AG09309 (cell line): Measurements from ENCODE around the gene STK11IP.

ENCODE experiments used
- DNase-seq: peaks from one replicate; pipeline ENCODE4 v3.0.0-alpha.2; 2010; ENCODE audit warnings: low read depth
- H3K4me3 ChIP-seq: 2 replicates; pipeline ENCODE4 v1.5.1; 2011; ENCODE audit warnings: mild to moderate bottlenecking, low read depth, low read length, moderate library complexity; ENCODE audit not compliant: control insufficient read depth
- TF ChIP-seq, protein P1 (sequence below): IDR thresholded peaks from 2 replicates; pipeline ENCODE4 v1.5.1; 2011; ENCODE audit warnings: mild to moderate bottlenecking, low read depth, low read length, inconsistent platforms; ENCODE audit not compliant: insufficient read depth, control insufficient read depth; ENCODE audit errors: missing control alignments

The STK11IP gene

DNA sequence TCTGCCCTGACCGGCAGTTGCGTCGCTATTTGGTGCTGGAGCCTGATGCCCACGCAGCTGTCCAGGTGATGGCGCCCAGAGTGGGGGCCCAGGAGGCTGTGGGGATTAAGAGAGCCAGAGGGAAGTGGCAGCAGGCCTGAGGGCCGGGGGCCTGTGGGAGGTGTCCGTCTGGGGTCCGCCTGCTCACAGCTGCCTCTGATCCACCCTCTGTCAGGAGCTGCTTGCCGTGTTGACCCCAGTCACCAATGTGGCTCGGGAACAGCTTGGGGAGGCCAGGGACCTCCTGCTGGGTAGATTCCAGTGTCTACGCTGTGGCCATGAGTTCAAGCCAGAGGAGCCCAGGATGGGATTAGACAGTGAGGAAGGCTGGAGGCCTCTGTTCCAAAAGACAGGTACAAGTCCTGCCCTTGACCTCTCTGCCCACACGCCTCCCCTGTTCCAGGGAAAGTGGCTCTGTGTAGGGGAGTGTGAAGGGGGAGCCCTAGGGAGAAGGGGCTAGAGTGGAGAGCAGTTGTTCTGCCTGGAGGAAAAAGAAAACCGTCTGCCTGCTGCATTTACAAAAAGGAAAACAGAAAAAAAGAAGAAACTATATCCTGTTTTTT, 11.6 kb downstream of the STK11IP start:
- no peak for DNase-seq
- H3K4me3 ChIP-seq = no peak overlapping the region
- TF ChIP-seq, protein P1, sequence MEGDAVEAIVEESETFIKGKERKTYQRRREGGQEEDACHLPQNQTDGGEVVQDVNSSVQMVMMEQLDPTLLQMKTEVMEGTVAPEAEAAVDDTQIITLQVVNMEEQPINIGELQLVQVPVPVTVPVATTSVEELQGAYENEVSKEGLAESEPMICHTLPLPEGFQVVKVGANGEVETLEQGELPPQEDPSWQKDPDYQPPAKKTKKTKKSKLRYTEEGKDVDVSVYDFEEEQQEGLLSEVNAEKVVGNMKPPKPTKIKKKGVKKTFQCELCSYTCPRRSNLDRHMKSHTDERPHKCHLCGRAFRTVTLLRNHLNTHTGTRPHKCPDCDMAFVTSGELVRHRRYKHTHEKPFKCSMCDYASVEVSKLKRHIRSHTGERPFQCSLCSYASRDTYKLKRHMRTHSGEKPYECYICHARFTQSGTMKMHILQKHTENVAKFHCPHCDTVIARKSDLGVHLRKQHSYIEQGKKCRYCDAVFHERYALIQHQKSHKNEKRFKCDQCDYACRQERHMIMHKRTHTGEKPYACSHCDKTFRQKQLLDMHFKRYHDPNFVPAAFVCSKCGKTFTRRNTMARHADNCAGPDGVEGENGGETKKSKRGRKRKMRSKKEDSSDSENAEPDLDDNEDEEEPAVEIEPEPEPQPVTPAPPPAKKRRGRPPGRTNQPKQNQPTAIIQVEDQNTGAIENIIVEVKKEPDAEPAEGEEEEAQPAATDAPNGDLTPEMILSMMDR = no peak

DNA sequence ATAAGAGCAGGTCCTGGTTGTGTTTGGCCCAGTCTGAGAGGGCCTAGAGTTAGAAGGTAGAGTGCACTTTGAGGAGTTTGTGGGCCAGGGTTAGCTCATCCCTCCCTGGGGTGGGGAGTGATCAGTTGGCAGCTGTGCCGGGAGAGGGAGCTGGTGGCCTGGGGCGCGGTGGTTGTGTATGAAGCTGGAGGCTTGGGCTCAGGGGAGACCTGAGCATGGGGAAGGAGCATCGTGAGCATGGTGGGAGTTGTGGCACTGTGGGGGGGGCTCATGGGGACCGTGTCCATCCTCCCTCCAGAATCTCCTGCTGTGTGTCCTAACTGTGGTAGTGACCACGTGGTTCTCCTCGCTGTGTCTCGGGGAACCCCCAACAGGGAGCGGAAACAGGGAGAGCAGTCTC, 13.6 kb downstream of the STK11IP start:
- no peak overlapping the region for H3K4me3 ChIP-seq
- TF ChIP-seq, protein P1 = no peak
- no peak for DNase-seq

DNA sequence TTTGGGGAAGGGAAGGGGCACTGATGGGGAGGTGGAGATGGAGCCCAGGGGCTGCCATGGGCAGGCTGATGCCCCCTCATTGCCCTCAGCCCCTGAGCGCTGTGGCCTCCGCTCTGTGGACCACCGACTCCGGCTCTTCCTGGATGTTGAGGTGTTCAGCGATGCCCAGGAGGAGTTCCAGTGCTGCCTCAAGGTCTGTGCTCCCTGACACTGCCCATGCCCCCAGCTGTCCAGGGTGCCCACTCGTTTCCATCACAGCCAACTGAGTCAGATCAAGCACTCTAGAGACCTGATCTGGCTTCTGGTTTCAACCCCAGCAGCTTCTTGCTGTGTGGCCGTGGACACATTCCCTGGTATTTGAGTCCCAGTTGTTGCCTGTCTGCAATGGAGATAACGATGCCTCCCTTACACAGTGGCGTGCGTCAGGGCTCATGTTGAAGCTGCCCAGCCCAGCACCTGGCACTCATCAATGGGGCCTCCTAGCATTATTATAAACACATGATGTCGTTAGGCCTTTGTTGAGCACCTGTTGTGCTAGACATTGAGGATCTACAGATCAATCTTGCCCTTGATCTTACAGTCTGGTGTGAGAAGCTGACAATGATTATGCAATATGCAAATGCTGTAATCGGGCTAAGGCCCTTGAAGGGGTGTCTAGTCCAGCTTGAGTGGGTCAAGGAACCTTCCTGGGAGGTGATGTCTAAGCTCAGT, 14.4 kb downstream of the STK11IP start:
- TF ChIP-seq, protein P1 = no peak
- H3K4me3 ChIP-seq = no peak overlapping the region
- no peak for DNase-seq

DNA sequence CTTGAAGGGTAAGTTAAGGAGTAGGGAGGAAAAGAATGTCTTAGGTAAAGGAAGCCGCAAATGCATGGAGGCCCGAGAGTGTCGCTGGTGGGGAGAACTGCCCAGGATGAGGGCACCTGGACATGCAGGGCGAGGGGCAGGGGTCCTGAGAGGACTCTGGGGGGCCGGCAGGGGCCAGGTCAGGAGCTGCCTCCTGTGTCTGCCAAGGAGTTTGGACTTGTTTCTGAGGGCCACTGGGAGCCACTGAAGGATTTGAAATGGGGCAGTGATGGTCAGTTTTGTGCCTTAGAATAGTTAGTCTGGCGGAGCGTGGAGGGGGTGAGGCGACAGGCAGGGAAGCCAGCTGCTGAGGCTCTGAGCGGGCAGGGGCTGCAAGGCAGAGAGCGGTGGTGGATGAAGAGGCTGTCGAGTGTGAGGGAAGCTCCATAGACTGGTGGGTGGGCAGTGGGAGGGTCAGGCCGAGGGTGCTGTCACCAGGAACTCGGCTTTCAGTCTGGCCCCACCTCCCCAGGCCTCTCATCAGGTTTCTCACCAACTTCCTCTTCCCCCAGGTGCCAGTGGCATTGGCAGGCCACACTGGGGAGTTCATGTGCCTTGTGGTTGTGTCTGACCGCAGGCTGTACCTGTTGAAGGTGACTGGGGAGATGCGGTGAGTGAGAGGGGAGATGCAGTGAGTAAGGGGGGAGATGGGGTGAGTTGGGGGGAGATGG, 15.1 kb downstream of the STK11IP start:
- DNase-seq = no peak
- H3K4me3 ChIP-seq = no peak overlapping the region
- TF ChIP-seq, protein P1 = no peak

DNA sequence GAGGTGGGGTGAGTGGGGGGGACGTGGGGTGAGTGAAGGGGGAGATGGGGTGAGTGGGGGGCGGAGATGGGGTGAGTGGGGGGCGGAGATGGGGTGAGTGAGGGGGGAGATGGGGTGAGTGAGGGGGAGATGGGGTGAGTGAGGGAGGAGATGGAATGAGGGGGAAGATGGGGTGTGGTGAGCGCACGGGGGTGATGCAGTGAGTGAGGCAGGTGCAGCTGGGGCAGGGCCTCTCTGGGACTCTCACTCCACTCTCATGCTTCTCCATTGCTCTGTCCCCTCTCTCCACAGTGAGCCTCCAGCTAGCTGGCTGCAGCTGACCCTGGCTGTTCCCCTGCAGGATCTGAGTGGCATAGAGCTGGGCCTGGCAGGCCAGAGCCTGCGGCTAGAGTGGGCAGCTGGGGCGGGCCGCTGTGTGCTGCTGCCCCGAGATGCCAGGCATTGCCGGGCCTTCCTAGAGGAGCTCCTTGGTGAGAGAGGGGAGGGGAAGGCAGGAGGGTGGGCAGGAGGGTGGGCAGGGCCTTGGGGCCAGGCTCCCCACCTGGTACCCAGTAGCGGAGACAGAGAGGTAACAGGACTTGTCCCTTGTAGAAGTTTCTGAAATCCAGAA, 15.9 kb downstream of the STK11IP start:
- no peak overlapping the region for H3K4me3 ChIP-seq
- no peak for DNase-seq
- TF ChIP-seq, protein P1 = no peak

DNA sequence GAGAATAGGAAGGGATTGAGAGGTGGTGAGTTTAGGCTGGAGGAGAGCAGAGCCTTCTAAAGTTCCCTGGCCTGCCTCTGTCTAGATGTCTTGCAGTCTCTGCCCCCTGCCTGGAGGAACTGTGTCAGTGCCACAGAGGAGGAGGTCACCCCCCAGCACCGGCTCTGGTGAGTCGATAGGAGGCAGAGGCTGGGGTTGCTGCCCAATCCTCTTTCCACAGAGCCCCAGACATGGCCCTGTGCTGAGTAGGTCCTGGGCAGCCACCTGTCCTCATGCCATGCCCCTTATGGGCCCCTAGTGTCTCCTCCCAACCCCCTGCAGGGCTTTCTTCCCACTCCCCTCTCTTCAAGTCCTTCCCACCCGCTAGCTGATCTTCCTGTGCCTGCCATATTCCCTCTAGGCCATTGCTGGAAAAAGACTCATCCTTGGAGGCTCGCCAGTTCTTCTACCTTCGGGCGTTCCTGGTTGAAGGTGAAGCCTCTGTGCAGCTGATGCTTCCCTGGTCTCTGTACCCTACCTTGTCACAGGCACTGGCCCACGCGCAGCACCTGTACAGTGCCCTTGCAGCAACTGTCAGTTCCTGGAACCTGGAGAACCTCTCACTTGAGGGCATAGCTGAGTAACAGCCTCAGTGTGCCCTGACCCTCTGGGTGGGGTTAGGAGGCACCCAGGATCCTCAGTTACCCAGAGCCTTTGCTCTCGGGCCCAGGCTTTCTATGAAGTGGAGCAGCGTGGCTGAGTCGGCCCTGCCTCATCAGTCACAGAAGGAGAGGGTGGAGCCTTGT, 16.6 kb downstream of the STK11IP start:
- no peak for DNase-seq
- no peak overlapping the region for H3K4me3 ChIP-seq
- TF ChIP-seq, protein P1 = no peak
